T-cell (primary cell): ENCODE measurements around the gene CDHR3. TPM values are rescaled to one million over a fixed set of nuclear protein-coding genes. Genes with fewer than 3 reads are reported as not detected.

ENCODE experiments used
- ATAC-seq, 4 experiments: fragments of 200-7000 bp in 3 of 4; fragments of 150-1000 bp in 1 of 4; cut with Tn5 transposase; replicated peaks in 1 of 4; 1 replicate in 3 of 4; 2 replicates in 1 of 4; pipeline ENCODE4 v1.10.0; 2021; ENCODE audit warnings: moderate library complexity in 3 of 4, mild to moderate bottlenecking in 2 of 4, moderate number of reproducible peaks in 1 of 4
- CTCF ChIA-PET, 2 donors: fragments of 300-600 bp; sonication (Branson Sonifier 250); formaldehyde crosslinking; loops; one replicate each; lab custom pipeline; 2022; ENCODE audit warnings: antibody characterized with exemption in 2 of 2; lab: Charles Lee
- POLR2A ChIA-PET, 2 donors: fragments of 300-600 bp; sonication (Branson Sonifier 250); formaldehyde crosslinking; loops; one replicate each; lab custom pipeline; 2022; ENCODE audit warnings: antibody characterized with exemption in 2 of 2; lab: Charles Lee
- DNase-seq, 35 experiments: peaks; one replicate each; pipeline versions ENCODE4 v3.0.0 to v3.0.0-alpha.2; 2013 to 2023
- H3K27ac ChIP-seq: one replicate; pipeline ENCODE4 v1.5.1; 2013; ENCODE audit warnings: low read length
- H3K27me3 ChIP-seq, 2 experiments: replicated peaks in 1 of 2; 1 replicate in 1 of 2; 2 replicates in 1 of 2; pipeline versions ENCODE4 v1.6.1 to v1.7.0; 2013; ENCODE audit warnings: low read length in 1 of 2, mixed read lengths in 1 of 2; ENCODE audit not compliant: control insufficient read depth in 2 of 2, insufficient read depth in 2 of 2; ENCODE audit errors: extremely low read depth in 1 of 2
- H3K36me3 ChIP-seq, 2 donors: 1 replicate in 1 of 2; 2 replicates in 1 of 2; pipeline versions ENCODE4 v1.6.1 to v1.7.0; 2013; ENCODE audit warnings: low read length in 1 of 2; ENCODE audit not compliant: control insufficient read depth in 2 of 2, insufficient read depth in 1 of 2; ENCODE audit errors: extremely low read depth in 1 of 2
- H3K4me1 ChIP-seq, 2 experiments: 1 replicate in 1 of 2; 2 replicates in 1 of 2; pipeline versions ENCODE4 v1.6.1 to v1.7.0; 2013; ENCODE audit warnings: low read length in 2 of 2, mixed read lengths in 1 of 2; ENCODE audit not compliant: insufficient read depth in 2 of 2, control insufficient read depth in 1 of 2; ENCODE audit errors: extremely low read depth in 1 of 2
- H3K4me3 ChIP-seq, 2 donors: 1 replicate in 1 of 2; 2 replicates in 1 of 2; pipeline versions ENCODE4 v1.5.1 to v1.7.0; 2013; ENCODE audit warnings: mild to moderate bottlenecking in 2 of 2, low read length in 1 of 2, moderate library complexity in 1 of 2; ENCODE audit not compliant: control insufficient read depth in 1 of 2; ENCODE audit errors: extremely low read depth in 1 of 2
- H3K9me3 ChIP-seq: 2 replicates; pipeline ENCODE4 v1.7.0; 2013
- H3K27ac Mint-ChIP-seq, 2 donors: one replicate each; pipeline ENCODE4 v1.8.0; 2020 to 2021; ENCODE audit warnings: mild to moderate bottlenecking in 2 of 2, mixed read lengths in 2 of 2
- H3K27me3 Mint-ChIP-seq, 2 donors: one replicate each; pipeline ENCODE4 v1.8.0; 2021 to 2022; ENCODE audit warnings: mixed read lengths in 2 of 2
- H3K36me3 Mint-ChIP-seq: one replicate; pipeline ENCODE4 v1.8.0; 2021; ENCODE audit warnings: mixed read lengths
- H3K4me1 Mint-ChIP-seq, 3 donors: one replicate each; pipeline ENCODE4 v1.8.0; 2020 to 2022; ENCODE audit warnings: mixed read lengths in 3 of 3, mild to moderate bottlenecking in 1 of 3
- H3K4me3 Mint-ChIP-seq, 3 donors: one replicate each; pipeline ENCODE4 v1.8.0; 2020 to 2022; ENCODE audit warnings: mild to moderate bottlenecking in 3 of 3, mixed read lengths in 3 of 3, moderate library complexity in 3 of 3
- H3K9me3 Mint-ChIP-seq, 3 donors: one replicate each; pipeline ENCODE4 v1.8.0; 2020 to 2022; ENCODE audit warnings: mixed read lengths in 3 of 3
- WGBS: methylation state at CpG from one replicate; pipeline ENCODE4 v1.1.5; 2013; ENCODE audit warnings: missing lambda C conversion rate; ENCODE audit not compliant: insufficient coverage; 5-methylcytosine and 5-hydroxymethylcytosine counted together
- total RNA-seq, 35 experiments: library from RNA in 6 of 35; stranded (reverse) in 6 of 35; fragments of 120-200 nt in 1 of 35; gene quantifications; one replicate each; pipeline versions ENCODE4 v1.2.1 to v1.2.4 and lab custom pipeline; 2013 to 2026

CDHR3 gene
- total RNA-seq, 5 donors from 2014 or later (not counting 1 experiment from before 2014, with no cell fraction given), result 10.5 to 18.5 (median 14.5) TPM

DNA sequence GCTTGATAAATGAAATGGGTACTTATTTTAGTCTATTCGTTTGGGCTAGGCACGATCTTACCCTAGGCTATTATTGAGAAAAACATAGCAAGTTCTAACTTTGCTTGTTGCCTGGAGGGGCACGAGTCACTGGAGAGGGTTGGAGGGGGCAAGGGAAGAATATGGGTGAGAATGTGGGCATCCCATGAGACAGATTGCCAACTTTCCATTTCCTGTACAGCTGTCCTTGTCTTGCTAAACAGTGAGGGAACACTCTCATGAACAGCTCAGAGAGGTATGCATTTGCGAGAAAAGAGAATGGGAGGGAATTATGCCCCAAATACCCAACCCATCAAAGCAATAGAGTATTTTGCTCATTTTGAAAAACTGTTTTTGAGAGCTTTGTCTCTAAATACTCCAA is 9.2 kb downstream of the CDHR3 start:
- no peak for DNase-seq
- WGBS, result no CpG with 5 or more reads among the region's 4 CpGs
- H3K4me1 Mint-ChIP-seq, result no peaks in the 10 kb centered on the region
- CTCF ChIA-PET, result interaction anchor here in 1 of 2 donors (0.5 to 0.6 kb wide), 2 partner anchors 284 to 500 kb away, joined by 3 to 4 read pairs; no protein-coding TSS in a partner anchor
- Histone ChIP-seq H3K36me3 (no peaks in the 10 kb centered on the region), H3K27me3 (no peaks in the 10 kb centered on the region), H3K9me3 (no peaks in the 10 kb centered on the region), H3K4me1 (no peaks in the 10 kb centered on the region), H3K27ac (no peak overlapping the region), H3K4me3 (no peak overlapping the region)
- ATAC-seq, result no peak
- H3K9me3 Mint-ChIP-seq, result no peaks in the 10 kb centered on the region
- H3K27ac Mint-ChIP-seq, result no peak overlapping the region
- H3K4me3 Mint-ChIP-seq, result no peak overlapping the region
- POLR2A ChIA-PET, result no interaction called here
- H3K27me3 Mint-ChIP-seq, result no peaks in the 10 kb centered on the region
- no peaks in the 10 kb centered on the region for H3K36me3 Mint-ChIP-seq

DNA sequence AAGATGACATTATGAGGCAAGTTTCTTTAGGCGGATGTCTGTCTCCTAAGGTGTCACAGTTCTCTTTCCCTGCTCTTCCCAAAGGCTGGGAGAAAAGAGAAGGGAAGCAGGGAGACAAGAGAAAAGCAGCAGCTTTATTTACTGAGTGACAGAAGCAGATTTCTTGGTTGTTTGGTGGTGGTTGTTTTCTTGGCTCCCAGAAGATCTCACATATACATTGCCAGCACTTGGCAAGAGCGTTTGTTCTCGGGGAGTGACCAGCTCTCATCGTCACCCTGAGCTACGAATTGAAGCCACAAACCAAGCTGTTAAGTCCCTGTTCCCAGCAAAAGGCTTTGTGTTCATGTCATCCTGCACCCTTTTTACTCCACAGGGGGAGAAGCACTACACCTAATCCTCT is 11.4 kb downstream of the CDHR3 start:
- POLR2A ChIA-PET, result no interaction called here
- ATAC-seq (no peak), DNase-seq (no peak)
- Histone ChIP-seq H3K27me3 (no peaks in the 10 kb centered on the region), H3K4me1 (no peaks in the 10 kb centered on the region), H3K9me3 (no peaks in the 10 kb centered on the region), H3K27ac (no peak overlapping the region), H3K36me3 (no peaks in the 10 kb centered on the region), H3K4me3 (no peak overlapping the region)
- no peaks in the 10 kb centered on the region for H3K9me3 Mint-ChIP-seq
- H3K36me3 Mint-ChIP-seq, result no peaks in the 10 kb centered on the region
- no peak overlapping the region for H3K4me3 Mint-ChIP-seq
- H3K27me3 Mint-ChIP-seq, result no peaks in the 10 kb centered on the region
- 77% methylated on average over 5 of the region's 5 CpGs for WGBS
- CTCF ChIA-PET, result interaction anchor here in 1 of 2 donors (0.6 kb wide), 1 partner anchor 15 kb away, joined by 9 read pairs; no protein-coding TSS in a partner anchor
- H3K27ac Mint-ChIP-seq, result no peak overlapping the region
- H3K4me1 Mint-ChIP-seq, result no peaks in the 10 kb centered on the region

DNA sequence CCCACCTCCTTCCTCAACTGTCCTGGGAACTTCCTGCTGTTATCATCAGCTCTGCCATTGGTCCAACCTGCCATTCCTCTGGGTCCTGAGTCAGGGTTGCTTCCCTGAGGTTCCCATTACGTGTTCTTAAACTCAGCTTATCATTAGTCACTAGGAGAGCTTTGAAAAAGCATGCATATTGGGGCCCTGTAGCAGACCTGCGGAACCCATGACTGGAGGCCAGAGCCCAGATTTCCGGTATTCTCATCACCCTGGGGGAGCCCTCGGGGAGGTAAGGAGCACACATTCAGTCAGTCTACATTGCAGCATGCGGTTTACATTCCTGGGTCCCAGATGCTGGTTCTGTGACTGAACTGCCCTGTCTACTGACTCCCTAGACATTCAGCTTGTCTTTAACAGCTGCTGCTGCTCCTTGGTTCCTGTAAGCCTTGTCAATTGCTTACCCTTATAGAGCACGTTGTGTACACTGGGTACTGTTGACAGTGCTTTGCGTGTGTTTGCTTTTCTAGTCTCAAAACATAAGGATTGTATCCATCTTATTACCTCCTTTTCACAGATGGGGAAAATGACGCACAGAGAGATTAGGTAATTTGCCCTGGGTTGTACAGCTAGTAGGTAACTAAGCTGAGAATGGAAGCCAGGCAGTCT is 12.8 kb downstream of the CDHR3 start:
- ChIA-PET CTCF (interaction anchor here in 1 of 2 donors (0.5 kb wide), 1 partner anchor 99 kb away, joined by 3 read pairs; no protein-coding TSS in a partner anchor), POLR2A (interaction anchor here in 1 of 2 donors (0.7 kb wide), 1 partner anchor 216 kb away, joined by 4 read pairs; no protein-coding TSS in a partner anchor)
- H3K27ac ChIP-seq, result no peak overlapping the region
- no peak overlapping the region for H3K4me3 ChIP-seq
- no peak overlapping the region for H3K4me3 Mint-ChIP-seq
- H3K27me3 Mint-ChIP-seq, result no peaks in the 10 kb centered on the region
- no peaks in the 10 kb centered on the region for H3K4me1 Mint-ChIP-seq
- WGBS, result 70% methylated on average over 5 of the region's 8 CpGs
- no peaks in the 10 kb centered on the region for H3K9me3 ChIP-seq
- ATAC-seq (no peak), DNase-seq (no peak)
- H3K36me3 ChIP-seq, result no peaks in the 10 kb centered on the region
- H3K36me3 Mint-ChIP-seq, result no peaks in the 10 kb centered on the region
- no peaks in the 10 kb centered on the region for H3K4me1 ChIP-seq
- no peaks in the 10 kb centered on the region for H3K27me3 ChIP-seq
- H3K27ac Mint-ChIP-seq, result no peak overlapping the region
- no peaks in the 10 kb centered on the region for H3K9me3 Mint-ChIP-seq

DNA sequence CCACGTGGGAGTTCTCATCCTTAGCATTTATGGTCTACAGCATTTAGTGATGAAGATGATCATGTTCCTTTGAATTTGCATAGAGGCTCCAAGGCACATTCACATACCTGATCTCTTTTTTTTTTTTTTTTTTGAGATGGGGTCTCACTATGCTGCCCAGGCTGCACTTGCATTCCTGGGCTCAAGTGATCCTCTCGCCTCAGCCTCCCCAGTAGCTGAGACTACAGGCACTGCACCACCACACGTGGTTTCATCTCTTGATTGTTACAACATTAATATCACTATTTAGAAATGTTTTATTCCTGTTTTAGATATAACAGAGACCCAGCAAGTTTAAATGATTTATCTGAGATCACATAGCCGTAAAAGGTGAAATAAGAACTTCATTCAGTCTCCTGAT is 13.8 kb downstream of the CDHR3 start:
- H3K27me3 Mint-ChIP-seq, result peaks cover 0 to 2% of the 10 kb centered on the region in 2 donors
- Histone ChIP-seq H3K27ac (no peak overlapping the region), H3K27me3 (no peaks in the 10 kb centered on the region), H3K36me3 (no peaks in the 10 kb centered on the region), H3K4me1 (no peaks in the 10 kb centered on the region), H3K4me3 (no peak overlapping the region), H3K9me3 (no peaks in the 10 kb centered on the region)
- H3K27ac Mint-ChIP-seq, result no peak overlapping the region
- H3K4me1 Mint-ChIP-seq, result no peaks in the 10 kb centered on the region
- DNase-seq, result no peak
- CTCF ChIA-PET, result interaction anchor here in 1 of 2 donors (0.6 kb wide), 1 partner anchor 20 kb away, joined by 4 read pairs; no protein-coding TSS in a partner anchor
- POLR2A ChIA-PET, result no interaction called here
- H3K36me3 Mint-ChIP-seq, result no peaks in the 10 kb centered on the region
- no peak overlapping the region for H3K4me3 Mint-ChIP-seq
- ATAC-seq, result no peak
- WGBS, result 83% methylated on average over 2 of the region's 4 CpGs
- H3K9me3 Mint-ChIP-seq, result no peaks in the 10 kb centered on the region

DNA sequence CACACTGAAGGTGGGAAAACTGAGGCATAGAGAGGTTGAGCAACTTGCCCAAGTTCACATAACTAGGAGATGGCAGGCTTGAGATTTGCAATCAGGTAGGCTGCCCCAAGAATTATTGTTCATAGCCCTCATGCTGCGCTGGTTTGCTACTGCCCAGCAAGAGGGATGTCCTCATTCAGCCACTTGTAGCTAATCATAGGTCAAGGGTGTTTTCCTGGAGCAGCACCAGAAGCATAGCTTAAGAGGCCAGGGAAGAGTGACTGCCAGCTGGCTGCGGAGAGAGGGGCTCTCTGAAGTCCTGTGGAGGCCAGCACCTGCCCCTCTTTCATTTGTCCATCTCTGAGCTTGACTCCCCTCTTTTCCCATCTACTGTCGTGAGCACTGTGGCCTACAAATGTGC is 15.0 kb downstream of the CDHR3 start:
- Histone ChIP-seq H3K4me3 (no peak overlapping the region), H3K36me3 (no peaks in the 10 kb centered on the region), H3K27me3 (no peaks in the 10 kb centered on the region), H3K27ac (no peak overlapping the region), H3K4me1 (no peaks in the 10 kb centered on the region), H3K9me3 (no peaks in the 10 kb centered on the region)
- 90% methylated on average over 3 of the region's 3 CpGs for WGBS
- ChIA-PET CTCF (no interaction called here), POLR2A (no interaction called here)
- Mint-ChIP-seq H3K27me3 (peaks cover 2 to 4% of the 10 kb centered on the region in 2 donors), H3K4me1 (no peaks in the 10 kb centered on the region), H3K27ac (no peak overlapping the region), H3K9me3 (no peaks in the 10 kb centered on the region), H3K36me3 (no peaks in the 10 kb centered on the region), H3K4me3 (no peak overlapping the region)
- ATAC-seq, result no peak
- no peak for DNase-seq

DNA sequence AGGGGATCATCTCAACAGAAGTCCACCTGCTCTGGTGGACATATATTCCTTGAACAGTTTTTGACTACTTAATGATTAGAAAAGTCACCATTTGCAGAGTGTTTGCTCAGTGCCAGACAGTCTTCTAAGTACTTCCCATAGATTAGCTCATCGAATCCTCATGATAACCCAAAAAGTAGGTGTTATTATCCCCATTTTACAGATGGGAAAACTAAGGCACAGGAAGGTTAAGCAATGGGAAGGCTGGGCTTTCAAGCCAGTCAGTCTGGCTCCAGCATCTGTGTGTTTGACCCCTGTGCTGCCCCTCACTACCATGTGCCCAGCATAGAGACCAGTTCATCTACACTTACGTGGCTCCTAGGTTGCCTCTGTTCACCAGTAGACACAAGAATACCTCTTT is 15.9 kb downstream of the CDHR3 start:
- Mint-ChIP-seq H3K27ac (no peak overlapping the region), H3K4me1 (no peaks in the 10 kb centered on the region), H3K36me3 (no peaks in the 10 kb centered on the region), H3K27me3 (peaks cover 4 to 5% of the 10 kb centered on the region in 2 donors), H3K9me3 (no peaks in the 10 kb centered on the region), H3K4me3 (no peak overlapping the region)
- DNase-seq, result no peak
- CTCF ChIA-PET, result no interaction called here
- 100% methylated on average over 1 of the region's 2 CpGs for WGBS
- no peak overlapping the region for H3K4me3 ChIP-seq
- no peaks in the 10 kb centered on the region for H3K27me3 ChIP-seq
- H3K36me3 ChIP-seq, result no peaks in the 10 kb centered on the region
- H3K9me3 ChIP-seq, result no peaks in the 10 kb centered on the region
- no peak overlapping the region for H3K27ac ChIP-seq
- POLR2A ChIA-PET, result no interaction called here
- no peaks in the 10 kb centered on the region for H3K4me1 ChIP-seq
- ATAC-seq, result no peak
